Osteocyte (in vitro differentiated cells): ENCODE results near the gene TRPM3. TPM values are rescaled to one million over a fixed set of nuclear protein-coding genes. Genes with fewer than 3 reads are reported as not detected.

Experiments
- DNase-seq: peaks from one replicate; pipeline ENCODE4 v3.0.0; 2021; ENCODE audit warnings: mixed read lengths; ENCODE audit not compliant: unreplicated experiment; ENCODE audit errors: extremely low spot score
- H3K27ac Mint-ChIP-seq: one replicate; pipeline ENCODE4 v1.8.0; 2021; ENCODE audit warnings: mild to moderate bottlenecking, mixed read lengths; ENCODE audit not compliant: unreplicated experiment
- H3K27me3 Mint-ChIP-seq: one replicate; pipeline ENCODE4 v1.8.0; 2021; ENCODE audit warnings: mixed read lengths; ENCODE audit not compliant: unreplicated experiment
- H3K36me3 Mint-ChIP-seq: one replicate; pipeline ENCODE4 v1.8.0; 2021; ENCODE audit warnings: mixed read lengths; ENCODE audit not compliant: unreplicated experiment
- H3K4me1 Mint-ChIP-seq: one replicate; pipeline ENCODE4 v1.8.0; 2021; ENCODE audit warnings: mixed read lengths; ENCODE audit not compliant: unreplicated experiment
- H3K4me3 Mint-ChIP-seq: one replicate; pipeline ENCODE4 v1.8.0; 2021; ENCODE audit warnings: mild to moderate bottlenecking, moderate library complexity, mixed read lengths; ENCODE audit not compliant: unreplicated experiment
- H3K9me3 Mint-ChIP-seq: one replicate; pipeline ENCODE4 v1.8.0; 2021; ENCODE audit warnings: mixed read lengths; ENCODE audit not compliant: unreplicated experiment
- CTCF ChIP-seq: fragments of 200-600 bp; sonication (generic); IDR thresholded peaks from 2 replicates; pipeline ENCODE4 v1.5.0; 2021; ENCODE audit warnings: antibody characterized with exemption, mild to moderate bottlenecking, moderate library complexity
- total RNA-seq: library from RNA; stranded (reverse); gene quantifications from 2 replicates; pipeline ENCODE4 v1.2.1, GENCODE V29; 2021

TRPM3 gene
- total RNA-seq, 1 donor from 2014 or later = 0.05 TPM

DNA sequence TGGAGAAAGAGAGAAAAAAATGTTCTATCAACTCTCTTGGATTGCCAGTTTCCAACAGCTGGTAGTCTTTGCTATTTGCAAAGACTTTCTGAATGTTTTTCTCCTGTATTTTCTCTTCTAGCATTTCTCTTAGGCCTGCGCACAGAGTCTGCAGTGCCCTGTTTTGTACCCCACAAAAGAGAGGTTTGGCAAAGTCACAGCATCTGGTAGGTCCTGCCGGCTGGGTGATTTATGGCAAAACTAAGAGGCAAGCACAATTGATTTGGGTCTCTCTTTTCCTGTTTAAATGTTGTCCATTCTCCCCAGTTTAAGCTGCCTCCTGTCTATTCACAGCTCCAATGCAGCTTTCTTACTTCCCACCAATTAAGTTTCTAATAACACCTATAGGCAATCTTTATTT, 193.9 kb downstream of the TRPM3 start:
- Mint-ChIP-seq H3K36me3 (no peaks in the 10 kb centered on the region), H3K27ac (no peak overlapping the region), H3K4me1 (peaks cover 16% of the 10 kb centered on the region), H3K9me3 (no peaks in the 10 kb centered on the region), H3K4me3 (no peak overlapping the region), H3K27me3 (no peaks in the 10 kb centered on the region)
- no peak for TF ChIP-seq CTCF
- no peak for DNase-seq

- H3K27ac Mint-ChIP-seq = peak overlapping the region; percentile 25
- no peak for DNase-seq
Observed at GRCh38 chr9:70924895-70925547, 196.4 kb downstream of the TRPM3 start.

GRCh38 chr9:70924380-70924779, 197.0 kb downstream of the TRPM3 start:
- peak overlapping the region; percentile 25 for H3K27ac Mint-ChIP-seq
- DNase-seq = no peak
- peaks cover 24% of the 10 kb centered on the region for H3K4me1 Mint-ChIP-seq
- no peaks in the 10 kb centered on the region for H3K36me3 Mint-ChIP-seq
- no peaks in the 10 kb centered on the region for H3K27me3 Mint-ChIP-seq
- TF ChIP-seq CTCF = no peak
- peak overlapping the region; percentile 0 for H3K4me3 Mint-ChIP-seq
- H3K9me3 Mint-ChIP-seq = no peaks in the 10 kb centered on the region

More at GRCh38 chr9:70924895-70925547, 196.4 kb downstream of the TRPM3 start:
- Mint-ChIP-seq H3K36me3 (no peaks in the 10 kb centered on the region), H3K4me1 (peaks cover 24% of the 10 kb centered on the region), H3K27me3 (no peaks in the 10 kb centered on the region), H3K4me3 (peak overlapping the region; percentile 0), H3K9me3 (no peaks in the 10 kb centered on the region)
- TF ChIP-seq CTCF = peak; percentile 90

DNA sequence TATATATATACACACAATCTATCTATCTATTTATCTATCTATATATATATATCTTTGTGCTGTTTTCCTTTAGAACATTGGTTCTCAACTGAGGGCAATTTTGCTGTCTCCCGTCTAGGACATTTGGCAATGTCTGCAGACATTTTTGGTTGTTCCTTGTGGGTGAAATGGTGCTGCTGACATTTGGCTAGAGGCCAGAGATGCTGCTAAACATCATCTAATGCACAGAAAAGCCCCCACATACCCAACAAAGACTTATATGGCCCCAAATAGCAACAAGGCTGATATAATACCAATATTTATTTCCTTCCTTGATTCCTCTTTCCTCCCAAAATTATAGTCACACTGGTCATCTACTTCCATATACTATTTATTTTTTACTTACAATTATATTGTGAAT, 197.5 kb downstream of the TRPM3 start:
- no peaks in the 10 kb centered on the region for H3K9me3 Mint-ChIP-seq
- H3K27me3 Mint-ChIP-seq = no peaks in the 10 kb centered on the region
- H3K4me1 Mint-ChIP-seq = peaks cover 24% of the 10 kb centered on the region
- no peak for TF ChIP-seq CTCF
- H3K36me3 Mint-ChIP-seq = no peaks in the 10 kb centered on the region
- no peak overlapping the region for H3K4me3 Mint-ChIP-seq
- no peak overlapping the region for H3K27ac Mint-ChIP-seq
- no peak for DNase-seq

- Mint-ChIP-seq H3K9me3 (peaks cover 4% of the 10 kb centered on the region), H3K4me1 (peaks cover 24% of the 10 kb centered on the region), H3K36me3 (no peaks in the 10 kb centered on the region), H3K27me3 (no peaks in the 10 kb centered on the region), H3K27ac (no peak overlapping the region), H3K4me3 (no peak overlapping the region)
- TF ChIP-seq CTCF = no peak
- DNase-seq = no peak
Observed at GRCh38 chr9:70921136-70921535, 200.3 kb downstream of the TRPM3 start.
